Tibial artery (tissue), 4 donors: ENCODE measurements around the gene NRXN3.

Source experiments
- DNase-seq, 2 donors: peaks; one replicate each; pipeline ENCODE4 v3.0.0-alpha.2; 2019
- H3K27ac ChIP-seq, 2 donors: fragments of 200-600 bp; sonication (generic) in 1 of 2; 1 replicate in 1 of 2; 2 replicates in 1 of 2; pipeline ENCODE4 v1.5.1; 2018 to 2019; ENCODE audit warnings: mild to moderate bottlenecking in 1 of 2
- H3K27me3 ChIP-seq, 2 donors: fragments of 200-600 bp; sonication (generic) in 1 of 2; one replicate each; pipeline versions ENCODE4 v1.5.1 to v1.6.0; 2016 to 2019
- H3K36me3 ChIP-seq, 3 donors: fragments of 200-600 bp; sonication (generic) in 2 of 3; one replicate each; pipeline ENCODE4 v1.5.1; 2016 to 2019; ENCODE audit warnings: mild to moderate bottlenecking in 2 of 3
- H3K4me1 ChIP-seq, 4 donors: fragments of 200-600 bp; sonication (generic) in 2 of 4; 1 replicate in 3 of 4; 2 replicates in 1 of 4; pipeline ENCODE4 v1.5.1; 2016 to 2019
- H3K4me3 ChIP-seq, 2 donors: fragments of 200-600 bp; sonication (generic) in 1 of 2; 1 replicate in 1 of 2; 2 replicates in 1 of 2; pipeline ENCODE4 v1.5.1; 2018 to 2019; ENCODE audit warnings: mild to moderate bottlenecking in 2 of 2
- H3K9me3 ChIP-seq, 3 donors: fragments of 200-600 bp; sonication (generic) in 1 of 3; one replicate each; pipeline ENCODE4 v1.5.1; 2016 to 2019
- CTCF ChIP-seq, 2 experiments: fragments of 200-600 bp in 1 of 2; fragments of 450-650 bp in 1 of 2; IDR thresholded peaks; one replicate each; pipeline ENCODE4 v1.5.1; 2017 to 2019; ENCODE audit warnings: antibody characterized with exemption in 2 of 2, mild to moderate bottlenecking in 1 of 2, moderate library complexity in 1 of 2
- intact Hi-C: fragments of 100-400 bp; cut with DNase I; formaldehyde crosslinking; loops from one replicate; pipeline ENCODE4 v1.15.0; 2023; ENCODE audit warnings: low total_unique reads

Gene NRXN3

GRCh38 chr14:78170203-78170602, at the start of gene NRXN3:
TSS of gene NRXN3 (plus strand) at chr14:78170373. CDS start at chr14:78243094, 72,721 bp downstream.
- no peak for TF ChIP-seq CTCF (IDR thresholded peaks at IDR 0.05)
- H3K27ac ChIP-seq: no peak within 1 kb of the TSS
- DNase-seq: no peak
- H3K9me3 ChIP-seq: no peaks in the 10 kb centered on the region
- intact Hi-C loops: no loop called here
- no peaks in the 10 kb centered on the region for H3K4me1 ChIP-seq
- no peak within 1 kb of the TSS for H3K4me3 ChIP-seq
- H3K27me3 ChIP-seq: peaks cover 0 to 10% of the 10 kb centered on the region in 2 donors
- no peaks in the 10 kb centered on the region for H3K36me3 ChIP-seq

- DNase-seq: no peak
- no peaks in the 10 kb centered on the region for H3K4me1 ChIP-seq
- intact Hi-C loops: no loop called here
- no peaks in the 10 kb centered on the region for H3K27me3 ChIP-seq
- TF ChIP-seq CTCF (IDR thresholded peaks at IDR 0.05): no peak
- H3K4me3 ChIP-seq: no peak overlapping the region
- no peaks in the 10 kb centered on the region for H3K36me3 ChIP-seq
- H3K27ac ChIP-seq: no peak overlapping the region
- H3K9me3 ChIP-seq: peaks cover 0 to 7% (median 4%) of the 10 kb centered on the region in 3 donors
Observed at GRCh38 chr14:78122436-78122835, 47.7 kb upstream of the NRXN3 start.

GRCh38 chr14:78123650-78124253, 46.4 kb upstream of the NRXN3 start:
- DNase-seq: no peak
- H3K9me3 ChIP-seq: peaks cover 0 to 4% (median 0%) of the 10 kb centered on the region in 3 donors
- no peak overlapping the region for H3K27ac ChIP-seq
- H3K36me3 ChIP-seq: no peaks in the 10 kb centered on the region
- H3K27me3 ChIP-seq: no peaks in the 10 kb centered on the region
- intact Hi-C loops: no loop called here
- TF ChIP-seq CTCF (IDR thresholded peaks at IDR 0.05): no peak
- H3K4me3 ChIP-seq: no peak overlapping the region
- H3K4me1 ChIP-seq: no peaks in the 10 kb centered on the region

- Histone ChIP-seq H3K9me3 (no peaks in the 10 kb centered on the region), H3K27ac (no peak overlapping the region), H3K27me3 (no peaks in the 10 kb centered on the region), H3K4me1 (no peaks in the 10 kb centered on the region), H3K36me3 (no peaks in the 10 kb centered on the region), H3K4me3 (no peak overlapping the region)
- intact Hi-C loops: no loop called here
- no peak for TF ChIP-seq CTCF (IDR thresholded peaks at IDR 0.05)
- no peak for DNase-seq
Observed at GRCh38 chr14:78127961-78128360, 42.2 kb upstream of the NRXN3 start.

- TF ChIP-seq CTCF (IDR thresholded peaks at IDR 0.05): no peak
- H3K27me3 ChIP-seq: no peaks in the 10 kb centered on the region
- no peak overlapping the region for H3K4me3 ChIP-seq
- H3K27ac ChIP-seq: no peak overlapping the region
- no peaks in the 10 kb centered on the region for H3K36me3 ChIP-seq
- intact Hi-C loops: no loop called here
- no peak for DNase-seq
- no peaks in the 10 kb centered on the region for H3K9me3 ChIP-seq
- no peaks in the 10 kb centered on the region for H3K4me1 ChIP-seq
Observed at GRCh38 chr14:78129375-78129774, 40.8 kb upstream of the NRXN3 start.

- H3K4me3 ChIP-seq: no peak overlapping the region
- H3K27ac ChIP-seq: no peak overlapping the region
- no peaks in the 10 kb centered on the region for H3K9me3 ChIP-seq
- H3K36me3 ChIP-seq: no peaks in the 10 kb centered on the region
- H3K27me3 ChIP-seq: no peaks in the 10 kb centered on the region
- TF ChIP-seq CTCF (IDR thresholded peaks at IDR 0.05): no peak
- H3K4me1 ChIP-seq: no peaks in the 10 kb centered on the region
- no peak for DNase-seq
- intact Hi-C loops: no loop called here
Observed at GRCh38 chr14:78130356-78130755, 39.8 kb upstream of the NRXN3 start.
